ENCODE measurements around the gene TGM5. TPM values are rescaled to one million over a fixed set of nuclear protein-coding genes. Genes with fewer than 3 reads are reported as not detected.
A peak's percentile ranks its signal among the peaks of the same experiment; 100 is the strongest.

Gene TGM5
- total RNA-seq, 6 experiments from 2014 or later: not detected

- no peaks in the 10 kb centered on the region for H3K4me1 ChIP-seq
- ATAC-seq (no peak), DNase-seq (no peak)
- 45% methylated on average over 2 of the region's 9 CpGs for WGBS (ENCODE audit: insufficient coverage, low coverage, low lambda C conversion rate, missing lambda C conversion rate)
- H3K9me3 ChIP-seq: no peaks in the 10 kb centered on the region
- H3K36me3 ChIP-seq: no peaks in the 10 kb centered on the region
- H3K27me3 ChIP-seq: no peaks in the 10 kb centered on the region
- H3K27ac ChIP-seq: no peak overlapping the region
- no peak overlapping the region for H3K4me3 ChIP-seq
- intact Hi-C loops (cut with DNase I): no loop called here
- no peak for TF ChIP-seq CTCF (IDR thresholded peaks at IDR 0.05)
- TF ChIP-seq POLR2A (IDR thresholded peaks at IDR 0.05): no peak
Observed at GRCh38 chr15:43207024-43207423, 59.7 kb downstream of the TGM5 start.

DNA sequence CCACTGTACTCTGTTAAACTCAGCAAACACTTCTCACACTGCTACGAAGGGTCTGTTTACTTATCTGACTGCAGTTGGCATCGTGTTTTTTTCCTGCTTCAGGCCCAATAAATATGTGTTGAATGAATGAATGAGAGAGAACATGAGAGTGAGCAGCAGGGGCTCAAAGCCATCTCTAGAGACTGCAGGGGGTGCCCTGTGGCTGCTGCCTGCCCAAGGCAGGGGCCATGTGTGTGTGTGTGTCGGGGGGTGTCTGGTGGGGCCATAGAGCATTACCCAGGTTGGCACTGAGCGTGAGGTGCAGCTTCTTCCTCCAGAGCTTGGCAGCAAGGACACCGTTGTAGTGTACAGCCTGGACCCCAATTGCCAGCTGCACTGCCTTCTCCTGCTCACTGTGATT lies 60.7 kb downstream of the TGM5 start:
- Histone ChIP-seq H3K36me3 (no peaks in the 10 kb centered on the region), H3K4me1 (no peaks in the 10 kb centered on the region), H3K9me3 (no peaks in the 10 kb centered on the region), H3K27ac (no peak overlapping the region), H3K27me3 (no peaks in the 10 kb centered on the region), H3K4me3 (no peak overlapping the region)
- no peak for ATAC-seq
- WGBS (ENCODE audit: insufficient coverage, low coverage, low lambda C conversion rate, missing lambda C conversion rate): 36% methylated on average over 4 of the region's 5 CpGs
- TF ChIP-seq CTCF (IDR thresholded peaks at IDR 0.05) (no peak), POLR2A (IDR thresholded peaks at IDR 0.05) (no peak)
- no peak for DNase-seq
- intact Hi-C loops (cut with DNase I): no loop called here

- no peaks in the 10 kb centered on the region for H3K27me3 ChIP-seq
- H3K36me3 ChIP-seq: no peaks in the 10 kb centered on the region
- no peak overlapping the region for H3K27ac ChIP-seq
- 28% methylated on average over 8 of the region's 8 CpGs for WGBS (ENCODE audit: insufficient coverage, low coverage, low lambda C conversion rate, missing lambda C conversion rate)
- TF ChIP-seq POLR2A (IDR thresholded peaks at IDR 0.05): no peak
- TF ChIP-seq CTCF (IDR thresholded peaks at IDR 0.05): peak; percentile 48 to 67 (median 60)
- H3K4me1 ChIP-seq: no peaks in the 10 kb centered on the region
- peak; percentile 58 to 80 (median 73) for ATAC-seq
- DNase-seq: peak in 1 of 3 donors; percentile 54
- intact Hi-C loops (cut with DNase I): no loop called here
- H3K4me3 ChIP-seq: no peak overlapping the region
- no peaks in the 10 kb centered on the region for H3K9me3 ChIP-seq
Observed at GRCh38 chr15:43204016-43204901, 62.5 kb downstream of the TGM5 start.

DNA sequence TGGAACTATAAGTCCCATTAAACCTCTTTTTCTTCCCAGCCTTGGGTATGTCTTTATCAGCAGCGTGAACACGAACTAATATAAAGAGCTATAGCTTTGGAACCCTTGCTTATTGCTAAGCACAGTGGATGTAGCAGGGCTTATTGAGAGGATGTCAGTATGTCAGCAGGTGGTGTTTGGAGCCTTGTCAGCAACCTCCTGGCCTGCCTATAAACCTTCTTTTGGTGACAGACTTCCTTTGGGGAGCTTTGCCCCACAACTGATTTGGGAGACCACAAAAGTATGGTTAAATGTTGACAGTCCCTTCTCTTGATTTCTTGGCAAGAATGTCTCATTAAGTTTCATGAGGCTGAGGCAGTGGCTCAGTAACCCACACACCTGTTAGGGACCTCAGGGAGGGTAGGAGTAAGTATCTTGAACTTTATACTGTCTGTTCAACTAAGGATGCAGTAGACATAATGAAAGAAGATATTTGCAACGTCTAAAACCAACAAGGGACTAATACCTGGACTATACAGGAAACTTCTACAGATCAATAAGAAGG lies 66.7 kb downstream of the TGM5 start:
- no peaks in the 10 kb centered on the region for H3K4me1 ChIP-seq
- no peak overlapping the region for H3K27ac ChIP-seq
- intact Hi-C loops (cut with DNase I): no loop called here
- H3K27me3 ChIP-seq: no peaks in the 10 kb centered on the region
- TF ChIP-seq CTCF (IDR thresholded peaks at IDR 0.05) (no peak), POLR2A (IDR thresholded peaks at IDR 0.05) (no peak)
- no peaks in the 10 kb centered on the region for H3K9me3 ChIP-seq
- ATAC-seq (no peak), DNase-seq (no peak)
- H3K36me3 ChIP-seq: peaks cover 0 to 18% (median 2%) of the 10 kb centered on the region in 4 donors
- WGBS (ENCODE audit: insufficient coverage, low coverage, low lambda C conversion rate, missing lambda C conversion rate): 71% methylated on average over 3 of the region's 3 CpGs
- H3K4me3 ChIP-seq: no peak overlapping the region

Measured in right lobe of liver (tissue), 6 donors.